GM12878 (cell line): ENCODE data around the gene ZXDC. TPM values are rescaled to one million over a fixed set of nuclear protein-coding genes. Genes with fewer than 3 reads are reported as not detected.

Experiments used
- ATAC-seq: fragments of 200-7000 bp; cut with Tn5 transposase; 3 replicates; pipeline ENCODE4 v1.9.1; 2020; ENCODE audit warnings: mild to moderate bottlenecking, moderate library complexity
- BruUV-seq: library from RNA; stranded (reverse); fragments of 400-500 nt; replicated peaks from 2 replicates; lab custom pipeline; 2021; lab: Mats Ljungman, UMichigan
- CTCF ChIA-PET: fragments of 300-600 bp; sonication (Branson Sonifier 250); formaldehyde crosslinking; extraction: SDS; loops from one replicate; lab custom pipeline; 2021; ENCODE audit warnings: inconsistent platforms; lab: Yijun Ruan, JAX
- POLR2A ChIA-PET: fragments of 350-600 bp; formaldehyde crosslinking; extraction: SDS; loops from one replicate; lab custom pipeline; 2021; ENCODE audit warnings: inconsistent platforms; lab: Charles Lee
- RAD21 ChIA-PET: fragments of 300-600 bp; sonication (Branson Sonifier 250); formaldehyde crosslinking; loops from one replicate; lab custom pipeline; 2023; ENCODE audit warnings: antibody characterized with exemption; ENCODE audit not compliant: unreplicated experiment; lab: Charles Lee
- SMC1A ChIA-PET: fragments of 300-600 bp; sonication (Branson Sonifier 250); formaldehyde crosslinking; loops from one replicate; lab custom pipeline; 2023; ENCODE audit not compliant: unreplicated experiment, uncharacterized antibody; lab: Charles Lee
- DNase-seq: peaks from one replicate; pipeline ENCODE4 v3.0.0-alpha.2; 2011; ENCODE audit warnings: low read depth, low spot score
- FAIRE-seq: peaks from 3 replicates; lab custom pipeline; 2011; peaks lifted over from hg19 to GRCh38; lab: Jason Lieb, UNC
- H2AFZ ChIP-seq: 2 replicates; pipeline ENCODE4 v1.6.0; 2011; ENCODE audit warnings: low read depth, low read length, control low read depth; ENCODE audit not compliant: control insufficient read depth
- H3K27ac ChIP-seq: 2 replicates; pipeline ENCODE4 v1.5.1; 2011; ENCODE audit warnings: control low read depth; ENCODE audit not compliant: control insufficient read depth, insufficient read depth
- H3K27me3 ChIP-seq, 2 experiments: replicated peaks in 1 of 2; 2 replicates each; pipeline versions ENCODE4 v1.6.0 to v1.6.1; 2011; ENCODE audit warnings: low read length in 1 of 2; ENCODE audit not compliant: control insufficient read depth in 2 of 2, insufficient read depth in 2 of 2
- H3K36me3 ChIP-seq, 2 experiments: 2 replicates each; pipeline ENCODE4 v1.5.1; 2011; ENCODE audit warnings: low read length in 1 of 2; ENCODE audit not compliant: control insufficient read depth in 2 of 2, insufficient read depth in 2 of 2
- H3K4me1 ChIP-seq: 2 replicates; pipeline ENCODE4 v1.6.1; 2011; ENCODE audit warnings: mild to moderate bottlenecking, low read length, moderate library complexity, mixed read lengths; ENCODE audit not compliant: control insufficient read depth, insufficient read depth
- H3K4me2 ChIP-seq: 2 replicates; pipeline ENCODE4 v1.6.0; 2011; ENCODE audit warnings: control low read depth; ENCODE audit not compliant: control insufficient read depth, insufficient read depth
- H3K4me3 ChIP-seq: fragments of 200-600 bp; sonication (generic); 2 replicates; pipeline ENCODE4 v1.5.1; 2016
- H3K79me2 ChIP-seq: 2 replicates; pipeline ENCODE4 v1.6.0; 2011; ENCODE audit warnings: low read length; ENCODE audit not compliant: control insufficient read depth, insufficient read depth
- H3K9ac ChIP-seq: 2 replicates; pipeline ENCODE4 v1.8.0; 2011; ENCODE audit warnings: low read length, control low read depth, mixed read lengths; ENCODE audit not compliant: control insufficient read depth, insufficient read depth
- H3K9me3 ChIP-seq: replicated peaks from 3 replicates; pipeline ENCODE4 v1.5.1; 2011; ENCODE audit warnings: mild to moderate bottlenecking, low read length; ENCODE audit not compliant: control insufficient read depth, insufficient read depth
- H4K20me1 ChIP-seq: 2 replicates; pipeline ENCODE4 v1.6.0; 2011; ENCODE audit not compliant: control insufficient read depth, insufficient read depth
- CHD1 ChIP-seq: IDR thresholded peaks from 2 replicates; pipeline ENCODE4 v1.6.1; 2012; ENCODE audit warnings: low read depth, low read length, improper control_type of control experiment
- EED ChIP-seq: sonication (generic); IDR thresholded peaks from 2 replicates; pipeline ENCODE4 v1.6.1; 2016; ENCODE audit warnings: antibody characterized with exemption, low read depth
- GATAD2B ChIP-seq: fragments of 450-650 bp; conservative IDR thresholded peaks from 2 replicates; pipeline ENCODE4 v1.6.1; 2017; ENCODE audit warnings: low read depth, mild to moderate bottlenecking, moderate library complexity
- IRF5 ChIP-seq: fragments of 450-650 bp; IDR thresholded peaks from 2 replicates; pipeline ENCODE4 v1.6.1; 2017; ENCODE audit warnings: borderline replicate concordance
- NR2C1 ChIP-seq: fragments of 450-650 bp; IDR thresholded peaks from 2 replicates; pipeline ENCODE4 v1.6.1; 2017; ENCODE audit warnings: antibody characterized with exemption, mild to moderate bottlenecking, moderate library complexity
- YBX1 ChIP-seq: fragments of 450-650 bp; IDR thresholded peaks from 2 replicates; pipeline ENCODE4 v1.6.1; 2016; ENCODE audit warnings: antibody characterized with exemption
- ZBTB11 ChIP-seq: fragments of 450-650 bp; formaldehyde crosslinking; IDR thresholded peaks from 2 replicates; pipeline ENCODE4 v1.5.0; 2022; ENCODE audit warnings: mild to moderate bottlenecking, missing genetic modification characterization
- WGBS: methylation state at CpG from one replicate; pipeline ENCODE4 v1.1.6; 2016; ENCODE audit warnings: low lambda C conversion rate; ENCODE audit not compliant: insufficient replicate concordance, insufficient coverage; ENCODE audit errors: missing lambda C conversion rate; 5-methylcytosine and 5-hydroxymethylcytosine counted together
- in situ Hi-C: fragments of 300-500 bp; cut with MboI; formaldehyde crosslinking; loops from 9 replicates; pipeline ENCODE4 v1.14.3; 2018; ENCODE audit warnings: mixed read lengths
- intact Hi-C: fragments of 100-400 bp; cut with micrococcal nuclease; formaldehyde crosslinking; loops from one replicate; pipeline ENCODE4 v1.14.2; 2022; ENCODE audit not compliant: unreplicated experiment
- polyA plus RNA-seq, 11 experiments: library from polyadenylated mRNA; depleted of rRNA in 4 of 11; unstranded in 6 of 11; stranded (reverse) in 5 of 11; fragments of >200 nt; fragmentation: Nextera tagmentation in 4 of 11; fragmentation: Illumina TruSeq in 1 of 11; extraction: Ambion mirVana in 4 of 11; extraction: Trizol in 1 of 11; gene quantifications; 1 replicate in 1 of 11; 2 replicates in 10 of 11; pipeline versions ENCODE4 v1.2.1 to v1.2.3, GENCODE V29; 2011 to 2016; ENCODE audit warnings: inconsistent platforms in 2 of 11, missing spikeins in 2 of 11, low read depth in 1 of 11
- total RNA-seq, 4 experiments: library from RNA; depleted of rRNA in 3 of 4; stranded (reverse); fragments of >200 nt in 3 of 4; fragmentation: Illumina TruSeq in 1 of 4; extraction: Trizol in 1 of 4; gene quantifications; 2 replicates each; pipeline versions ENCODE4 v1.2.1 to v1.2.3, GENCODE V29; 2013 to 2021

The ZXDC gene
- total and polyA plus RNA-seq, 10 of the 15 experiments (the other 5 are each of a cell fraction or from before 2014, with no cell fraction given), result 0.72 to 15.3 (median 8.5) TPM

DNA sequence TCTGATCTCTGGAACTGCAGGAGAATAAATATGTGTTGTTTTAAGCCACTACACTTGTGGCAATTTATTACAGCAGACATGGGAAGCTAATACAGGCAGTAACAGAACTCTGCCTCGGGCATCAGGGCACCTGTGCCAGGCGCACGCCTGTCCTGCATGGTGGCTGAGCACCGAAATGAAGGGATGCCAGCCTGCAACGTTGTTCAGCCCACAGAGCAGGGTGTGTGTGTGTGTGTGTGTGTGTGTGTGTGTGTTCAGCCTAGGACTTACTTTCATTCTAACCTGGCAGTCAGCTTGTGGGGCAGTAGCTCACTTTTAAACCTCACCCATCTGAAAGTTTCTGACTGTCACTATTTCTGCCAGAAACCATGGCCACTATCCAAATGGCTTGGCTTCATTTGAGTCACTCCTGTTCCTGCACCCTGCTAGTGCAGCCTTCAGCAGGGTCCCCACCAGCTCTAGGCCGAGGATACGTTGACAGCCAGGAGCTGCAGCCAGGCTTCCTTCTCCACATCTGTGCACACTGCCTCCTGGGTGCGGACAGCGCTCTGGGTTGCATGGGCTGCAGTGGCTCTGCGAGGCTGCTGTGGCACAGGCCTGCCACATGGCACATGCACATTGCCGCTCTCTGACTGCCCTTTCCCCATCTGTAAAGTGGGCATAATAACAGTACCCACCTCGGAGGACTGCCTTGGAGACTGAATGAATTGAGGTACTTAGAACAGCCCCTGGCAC is 37.4 kb upstream of the ZXDC start:
- in situ Hi-C loops, result no loop called here
- intact Hi-C loops, result no loop called here
- WGBS, result 33% methylated on average over 12 of the region's 12 CpGs
- H3K9ac ChIP-seq, result no peak overlapping the region
- ChIA-PET POLR2A (no interaction called here), RAD21 (no interaction called here), CTCF (interaction anchor here (0.6 to 1.9 kb wide), 3 partner anchors 9 to 1690 kb away, joined by 3 to 4 read pairs (median 3); no protein-coding TSS in a partner anchor), SMC1A (no interaction called here)
- no peaks in the 10 kb centered on the region; the same call in 1 of the 2 replicates for H4K20me1 ChIP-seq
- H3K9me3 ChIP-seq, result no peaks in the 10 kb centered on the region
- no peak overlapping the region for H3K4me3 ChIP-seq
- H3K79me2 ChIP-seq, result no peaks in the 10 kb centered on the region
- TF ChIP-seq NR2C1 (no peak), IRF5 (no peak), GATAD2B (no peak), ZBTB11 (CRISPR knock-in tag) (no peak), YBX1 (no peak), CHD1 (no peak), EED (no peak)
- H3K27ac ChIP-seq, result no peak overlapping the region
- no peaks in the 10 kb centered on the region for H3K36me3 ChIP-seq
- no peak overlapping the region for H2AFZ ChIP-seq
- no peak for FAIRE-seq
- H3K27me3 ChIP-seq, result no peaks in the 10 kb centered on the region
- H3K4me1 ChIP-seq, result no peaks in the 10 kb centered on the region
- no peak for ATAC-seq
- DNase-seq, result no peak
- BruUV-seq, result no TSS peak
- H3K4me2 ChIP-seq, result no peak overlapping the region
